ENCODE data around the gene NUDT17.

Gene NUDT17

DNA sequence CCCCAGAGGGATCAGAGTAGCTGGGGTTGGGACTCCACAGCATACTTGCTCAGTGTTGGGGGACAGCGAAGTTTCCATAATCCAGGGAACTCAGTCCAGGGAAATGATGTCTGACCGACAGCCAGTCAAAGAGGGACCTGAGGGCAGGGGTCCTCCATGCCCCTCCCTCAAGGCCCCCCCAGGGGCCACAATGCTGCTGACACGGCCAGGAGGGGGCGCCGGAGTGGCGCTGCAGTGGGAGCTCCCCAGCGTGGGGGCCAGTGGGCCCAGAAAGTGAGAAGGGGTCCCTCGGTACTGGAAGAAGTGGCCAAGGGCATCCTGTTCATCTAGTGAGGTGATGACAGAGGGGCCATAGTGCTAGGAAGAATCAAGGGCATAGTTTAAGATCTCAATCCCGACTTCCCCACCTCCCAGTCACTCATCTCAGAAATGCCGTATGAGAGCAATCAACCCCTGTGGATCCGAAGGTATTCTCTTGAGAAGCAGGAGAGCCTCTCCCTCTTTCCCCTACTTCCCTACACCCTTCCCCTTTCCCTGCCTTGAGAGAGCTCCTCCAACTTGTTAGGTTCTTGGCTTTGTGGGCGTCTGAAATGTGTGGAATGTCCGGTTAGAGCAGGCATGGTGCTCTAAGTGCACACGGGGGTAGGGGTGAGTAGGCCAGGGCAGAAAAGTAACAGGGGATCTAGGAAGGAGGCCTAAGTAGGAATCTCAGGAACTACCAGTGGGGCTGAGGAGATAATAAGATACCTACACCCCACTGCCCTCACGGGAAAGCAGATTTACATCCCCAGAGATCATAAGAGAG, 4.1 kb downstream of the NUDT17 start:
- no peak for FAIRE-seq

DNA sequence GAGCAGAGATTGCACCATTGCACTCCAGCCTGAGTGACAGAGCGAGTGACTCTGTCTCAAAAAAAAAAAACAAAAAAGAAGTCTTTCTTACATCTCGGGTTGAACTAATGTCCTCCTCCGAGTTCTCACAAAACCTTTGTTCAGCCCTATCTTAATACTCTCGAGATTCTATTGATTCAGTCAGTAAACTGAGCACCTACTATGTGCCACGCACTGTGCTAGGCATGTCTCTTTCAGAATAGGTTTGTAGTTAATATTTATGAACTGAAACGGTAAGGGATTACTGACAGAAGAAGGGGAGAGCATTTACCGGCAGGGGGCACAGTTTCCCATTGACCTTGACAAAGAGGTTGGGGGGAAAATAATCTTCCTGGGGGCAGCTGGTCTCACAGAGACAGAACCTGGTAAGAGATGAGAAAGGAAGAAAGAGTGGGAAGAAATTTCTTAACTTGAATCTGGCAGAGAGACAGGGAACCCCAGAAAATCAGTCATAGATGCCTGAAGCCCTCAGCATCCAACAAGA, 10.1 kb downstream of the NUDT17 start:
- FAIRE-seq: no peak

GRCh38 chr1:145857170-145857569, 11.7 kb downstream of the NUDT17 start:
- FAIRE-seq: no peak

DNA sequence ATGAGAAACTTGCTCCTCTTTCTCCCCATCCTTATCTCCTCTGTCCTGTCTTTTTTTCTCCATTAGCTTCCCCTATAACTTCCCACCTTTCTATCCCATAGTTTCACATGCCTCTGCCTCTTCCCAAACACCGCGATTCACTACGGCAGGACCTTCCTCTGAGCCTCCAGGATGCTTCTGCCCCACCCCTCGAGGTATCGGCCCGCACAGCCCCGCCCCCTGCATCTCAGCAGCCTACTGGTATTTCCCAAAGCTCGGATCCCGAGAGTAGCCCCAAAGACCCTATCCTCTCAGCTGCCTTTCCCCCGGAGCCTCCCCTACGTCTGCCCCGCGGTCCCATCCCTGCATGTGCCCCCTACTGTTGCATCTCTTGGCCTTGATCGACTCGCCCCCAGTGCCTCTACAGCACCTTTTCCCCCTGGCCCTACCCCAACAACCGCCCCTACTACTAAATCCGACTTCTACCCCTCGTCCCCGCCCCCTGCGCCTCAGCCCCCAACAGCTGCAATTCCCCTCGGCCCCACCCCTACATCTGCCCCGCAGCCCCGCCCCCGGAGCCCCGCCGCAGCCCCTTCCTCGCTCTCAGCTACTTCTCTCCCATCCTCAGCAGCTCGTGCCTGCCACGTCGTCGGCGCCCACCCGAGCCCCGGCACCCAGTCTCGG, 12.9 kb downstream of the NUDT17 start:
- FAIRE-seq: no peak

GRCh38 chr1:145858901-145859490, 13.6 kb downstream of the NUDT17 start, which contains the start of gene PIAS3:
TSS of gene PIAS3 (minus strand) at chr1:145859081. CDS start at chr1:145858990, 91 bp downstream.
- FAIRE-seq: no peak

GRCh38 chr1:145859491-145860023, 14.1 kb downstream of the NUDT17 start:
- FAIRE-seq: no peak

GRCh38 chr1:145863282-145864018, 18.0 kb downstream of the NUDT17 start:
- no peak for FAIRE-seq

DNA sequence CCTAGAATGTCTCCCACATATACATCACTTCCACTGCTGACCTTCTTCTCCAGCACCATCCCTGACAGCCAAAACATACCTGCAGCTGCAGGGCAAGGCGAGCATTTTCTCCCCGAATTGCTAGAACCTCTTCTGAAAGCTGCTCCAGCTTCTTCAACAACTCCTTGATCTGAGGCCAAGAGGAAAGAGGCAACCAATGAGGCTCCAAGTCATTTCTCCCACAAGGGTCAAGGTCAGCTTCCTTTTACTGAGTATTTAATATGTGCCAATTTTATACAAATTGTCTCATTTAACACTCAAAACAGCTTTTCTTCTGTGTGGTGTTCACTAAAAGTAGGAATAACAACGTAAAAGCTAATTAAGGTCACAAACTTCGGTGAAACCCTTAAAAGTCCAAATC, 22.8 kb downstream of the NUDT17 start:
- no peak for FAIRE-seq

DNA sequence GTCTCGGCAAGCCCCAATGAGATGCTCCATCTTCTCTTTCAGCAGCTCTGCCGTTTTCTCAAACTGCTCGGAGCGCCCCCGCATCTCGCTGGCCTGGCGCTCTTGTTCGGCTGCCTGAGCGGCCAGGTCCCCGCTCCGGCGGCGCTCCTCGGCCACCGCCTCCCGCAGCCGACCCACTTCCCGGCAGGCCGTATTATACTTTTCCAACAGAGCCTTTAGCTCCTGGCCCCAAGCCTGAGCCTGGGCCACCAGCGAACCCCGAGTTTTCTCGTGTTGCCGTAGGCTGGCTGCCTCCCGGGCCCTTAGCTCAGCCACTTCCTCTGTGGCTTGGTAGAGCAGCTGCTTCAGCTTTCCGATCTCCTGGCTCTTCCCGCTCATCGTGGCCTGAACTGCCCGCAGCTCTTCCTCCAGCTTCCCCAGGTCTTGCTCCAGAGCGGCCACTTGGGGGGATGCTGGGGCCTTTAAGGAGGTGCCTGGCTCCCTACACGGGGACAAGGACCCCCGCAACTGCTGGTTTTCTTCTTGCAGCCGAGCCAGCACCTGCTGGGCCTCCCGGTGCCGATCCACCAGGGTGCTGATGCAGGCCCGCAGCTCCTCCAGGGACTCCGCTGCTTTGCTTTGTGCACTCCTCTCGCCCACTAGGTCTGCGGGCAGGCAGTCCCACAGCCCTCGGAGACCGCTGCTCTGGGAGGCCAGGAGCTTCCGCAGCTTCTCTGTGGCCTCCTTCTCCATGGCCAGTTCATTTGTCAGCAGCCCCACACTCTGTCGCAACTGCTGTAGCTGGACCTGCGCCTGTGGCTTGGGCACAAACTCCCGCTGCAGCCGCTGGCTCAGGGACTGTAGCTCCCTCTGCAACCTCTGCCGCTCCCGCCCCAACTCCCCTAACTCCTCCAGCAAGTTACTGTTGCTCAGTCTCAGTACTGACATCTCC, 26.8 kb downstream of the NUDT17 start:
- no peak for FAIRE-seq

DNA sequence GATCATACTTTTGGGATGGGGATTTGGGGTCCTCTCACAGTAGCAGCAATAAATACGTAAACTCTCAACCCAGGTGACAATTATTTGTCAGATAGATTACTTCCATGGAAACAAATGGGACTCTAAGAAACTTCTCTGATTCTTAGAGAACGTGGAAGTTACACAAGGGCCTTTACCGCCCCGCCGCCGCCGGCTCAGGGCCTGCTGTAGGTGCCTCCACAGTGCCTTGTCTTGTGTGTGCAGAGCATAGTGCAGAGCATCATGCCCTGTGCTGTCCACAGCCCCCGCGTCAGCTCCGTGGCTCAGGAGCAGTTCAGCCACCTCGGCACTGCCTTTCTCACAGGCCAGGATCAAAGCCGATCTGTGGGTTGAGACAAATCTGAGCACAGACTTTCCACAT, 29.2 kb downstream of the NUDT17 start:
- no peak for FAIRE-seq

GRCh38 chr1:145877923-145878486, 32.6 kb downstream of the NUDT17 start:
- no peak for FAIRE-seq

DNA sequence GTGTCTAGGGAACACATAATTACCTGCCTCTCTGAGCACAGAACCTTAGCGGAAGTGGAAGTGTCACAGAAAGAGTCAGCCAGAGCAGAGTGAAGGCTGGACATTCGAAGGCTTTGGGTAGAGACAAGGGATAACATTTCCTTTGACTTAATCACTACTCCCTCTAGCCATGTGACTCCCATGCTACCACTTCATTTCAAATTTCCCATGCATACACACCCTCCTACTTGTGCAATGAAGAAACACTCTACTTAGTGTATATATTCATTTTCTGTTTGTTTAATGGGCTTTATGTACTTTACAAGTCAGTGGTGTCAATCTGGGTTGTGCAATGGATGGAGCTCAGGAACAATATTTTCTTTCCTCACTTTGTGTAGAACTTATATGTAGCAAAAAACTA, 33.3 kb downstream of the NUDT17 start:
- FAIRE-seq: no peak

DNA sequence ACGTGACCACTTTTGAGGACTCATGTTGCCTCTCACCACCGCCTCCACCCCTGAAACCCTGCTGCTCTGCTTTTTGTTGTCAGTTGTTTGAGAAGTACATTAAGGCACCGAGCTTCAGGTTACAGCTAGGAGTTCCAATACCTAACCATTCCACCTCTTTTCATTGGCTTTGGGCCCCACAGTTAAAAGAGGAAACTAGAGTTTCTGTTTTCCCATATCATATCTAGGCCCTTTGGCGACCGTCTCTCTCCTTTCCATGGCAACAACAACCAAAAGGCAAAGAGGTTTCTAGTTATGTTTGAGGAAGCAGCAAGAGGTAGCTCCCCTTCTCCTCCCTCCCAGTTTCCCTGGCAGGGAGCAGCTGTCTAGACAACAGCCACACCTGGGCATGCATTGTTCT, 34.3 kb downstream of the NUDT17 start:
- no peak for FAIRE-seq

DNA sequence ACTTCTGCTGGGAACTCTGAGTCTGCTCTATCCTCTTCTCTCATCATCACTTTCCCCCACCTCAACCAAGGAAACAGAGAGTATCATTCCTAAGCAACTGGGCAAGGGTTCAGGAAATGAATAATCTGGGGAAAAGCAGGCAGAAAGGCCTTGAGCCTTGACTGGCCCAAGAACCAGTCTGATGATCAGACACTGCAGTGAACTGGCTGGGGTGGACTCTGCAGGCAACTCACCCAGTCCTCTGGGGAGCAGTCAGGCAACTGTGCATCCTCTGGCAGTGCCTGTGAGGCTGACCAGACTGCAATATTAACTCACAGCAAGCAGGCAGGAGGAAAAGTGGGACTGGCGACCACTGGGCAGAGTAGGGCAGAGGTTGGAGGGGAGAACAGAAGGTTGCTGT, 39.2 kb downstream of the NUDT17 start:
- FAIRE-seq: no peak

DNA sequence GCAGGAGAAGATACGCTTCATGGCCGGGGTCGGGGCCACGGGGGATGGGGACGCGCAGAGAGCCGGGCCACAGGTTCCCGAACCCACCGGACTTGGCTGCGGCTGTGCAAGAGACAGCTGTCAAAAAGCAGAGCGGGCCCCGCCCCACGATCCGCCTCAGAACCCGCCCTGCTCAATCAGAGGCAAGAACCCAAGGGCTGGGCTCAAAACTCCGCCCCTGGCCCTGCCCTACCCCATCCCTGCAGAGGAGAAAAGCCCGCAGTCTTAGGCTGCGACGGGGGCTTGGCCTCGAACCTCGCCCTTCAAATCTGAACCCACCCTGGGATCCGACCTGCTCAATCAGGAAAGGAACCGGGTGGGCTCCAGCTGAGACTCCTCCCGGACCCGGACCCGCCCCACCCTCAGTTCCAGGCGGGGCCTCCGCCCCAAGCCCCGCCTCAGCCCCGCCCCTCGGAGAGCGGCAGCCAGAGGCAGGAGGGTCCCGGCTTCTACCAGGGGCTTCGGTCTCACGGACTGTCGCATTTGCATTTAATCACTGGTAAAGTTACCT, 40.4 kb downstream of the NUDT17 start, which contains the start of gene ANKRD35:
TSS of gene ANKRD35 (minus strand) at position 129 of the 550 bp plus-strand sequence. CDS start at position 21, 108 bp downstream.
- no peak for FAIRE-seq

DNA sequence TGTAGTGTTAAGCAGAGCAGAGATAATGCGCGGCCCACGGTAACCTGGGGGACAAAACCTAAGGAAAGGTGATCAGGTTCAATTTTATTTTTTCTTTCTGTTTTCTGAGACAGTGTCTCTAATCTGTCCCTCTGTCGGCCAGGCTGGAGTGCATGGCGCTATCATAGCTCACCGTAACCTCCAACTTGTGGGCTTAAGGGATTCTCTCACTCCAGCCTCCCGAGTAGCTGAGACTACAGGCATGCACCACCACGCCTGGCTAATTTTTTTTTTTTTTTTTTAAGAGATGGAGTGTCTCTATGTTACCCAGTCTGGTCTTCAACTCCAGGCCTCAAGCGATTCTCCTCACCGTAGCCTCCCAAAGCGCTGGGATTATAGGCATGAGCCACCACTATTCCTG, 41.0 kb downstream of the NUDT17 start:
- no peak for FAIRE-seq

DNA sequence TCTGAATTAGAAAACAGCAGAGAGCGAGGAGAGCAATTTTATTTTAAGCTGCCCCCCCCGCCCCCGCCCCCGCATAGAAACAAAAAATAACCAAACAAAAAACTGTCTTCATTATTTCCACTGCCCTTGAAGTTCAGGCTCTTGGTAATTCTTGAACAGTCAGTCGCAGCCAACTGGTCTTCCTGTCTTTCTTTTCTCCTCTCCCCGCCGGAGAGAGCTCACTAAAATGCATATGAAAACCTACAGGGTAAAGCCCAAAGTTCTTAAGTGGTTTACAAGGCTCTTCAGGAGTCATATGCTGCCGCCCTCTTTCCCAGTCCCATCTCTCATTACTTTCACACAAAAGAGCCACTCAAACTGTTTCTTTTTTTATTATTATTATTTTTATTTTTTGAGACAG, 41.4 kb downstream of the NUDT17 start:
- FAIRE-seq: no peak

DNA sequence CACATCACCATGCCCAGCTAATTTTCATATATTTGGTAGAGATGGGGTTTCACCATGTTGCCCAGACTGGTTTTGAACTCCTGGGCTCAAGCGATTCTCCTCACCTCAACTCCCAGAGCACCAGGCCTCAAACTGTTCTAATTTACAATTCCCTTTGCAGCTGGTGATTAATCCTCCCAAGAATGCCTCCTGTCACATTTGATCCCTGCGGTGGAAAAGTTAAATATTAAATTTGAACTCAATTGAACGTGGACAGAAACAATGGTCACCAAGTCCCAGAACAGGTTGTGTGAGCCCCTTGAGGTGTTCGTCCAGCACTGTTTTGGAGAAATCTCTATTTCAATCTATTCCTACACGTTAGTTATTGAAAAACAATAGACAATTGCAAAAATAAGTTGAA, 42.2 kb downstream of the NUDT17 start:
- FAIRE-seq: no peak

- no peak for FAIRE-seq
These were observed 44.3 kb downstream of the NUDT17 start for GRCh38 chr1:145889722-145890121.

DNA sequence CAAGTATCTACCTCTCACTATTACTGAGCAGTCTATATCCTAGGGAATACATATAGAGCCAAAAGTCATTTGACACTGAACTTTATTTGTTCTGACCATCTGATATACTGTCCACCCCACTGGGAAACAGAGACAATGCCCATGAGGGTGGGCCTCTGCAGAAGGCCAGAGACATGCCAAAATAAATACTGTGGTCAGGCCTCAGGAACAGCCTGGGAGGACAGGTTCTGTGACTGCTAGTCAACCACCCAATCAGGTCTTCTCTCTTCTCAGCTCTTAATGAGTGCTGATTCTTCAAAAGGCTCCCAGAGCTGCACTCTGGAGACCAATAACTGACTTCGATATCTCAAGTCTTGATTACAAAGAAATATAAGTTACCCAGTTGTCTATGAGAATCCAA, 45.7 kb downstream of the NUDT17 start:
- FAIRE-seq: no peak

Measured in colon (tissue), 2 donors.